Panc1 (cell line): ENCODE measurements around the gene PLIN1. TPM values are rescaled to one million over a fixed set of nuclear protein-coding genes. Genes with fewer than 3 reads are reported as not detected.
A peak's percentile ranks its signal among the peaks of the same experiment; 100 is the strongest.

ENCODE experiments used
- ATAC-seq: fragments of 200-7000 bp; cut with Tn5 transposase; 2 replicates; pipeline ENCODE4 v1.9.1; 2020; ENCODE audit warnings: mild to moderate bottlenecking, moderate library complexity
- BruUV-seq: library from RNA; stranded (reverse); fragments of 400-500 nt; replicated peaks from 2 replicates; lab custom pipeline; 2021; lab: Mats Ljungman, UMichigan
- CTCF ChIA-PET: fragments of 300-600 bp; sonication (Branson Sonifier 250); formaldehyde crosslinking; loops from one replicate; lab custom pipeline; 2022; ENCODE audit warnings: antibody characterized with exemption; lab: Charles Lee
- POLR2A ChIA-PET: fragments of 300-600 bp; sonication (Branson Sonifier 250); formaldehyde crosslinking; loops from one replicate; lab custom pipeline; 2022; ENCODE audit warnings: antibody characterized with exemption; lab: Charles Lee
- DNase-seq: peaks from one replicate; pipeline ENCODE4 v3.0.0-alpha.2; 2010; ENCODE audit warnings: low read depth, low spot score
- H3K27ac ChIP-seq: 2 replicates; pipeline ENCODE4 v1.5.1; 2011; ENCODE audit warnings: mild to moderate bottlenecking, low read length, inconsistent platforms
- H3K27me3 ChIP-seq: fragments of 200-500 bp; sonication (Bioruptor generic); 2 replicates; pipeline ENCODE4 v1.6.0; 2014; ENCODE audit warnings: low read length, inconsistent platforms; ENCODE audit not compliant: control insufficient read depth, insufficient read depth
- H3K36me3 ChIP-seq: fragments of 200-500 bp; sonication (Bioruptor generic); 2 replicates; pipeline ENCODE4 v1.5.1; 2014; ENCODE audit warnings: inconsistent platforms, mild to moderate bottlenecking, low read length, moderate library complexity; ENCODE audit not compliant: control insufficient read depth, insufficient read depth
- H3K4me1 ChIP-seq: 2 replicates; pipeline ENCODE4 v1.5.1; 2011; ENCODE audit warnings: inconsistent platforms, mild to moderate bottlenecking, low read length, moderate library complexity; ENCODE audit not compliant: control insufficient read depth, insufficient read depth
- H3K4me3 ChIP-seq, 2 experiments: 2 replicates each; pipeline ENCODE4 v1.5.1; 2011 to 2012; ENCODE audit warnings: low read depth in 2 of 2, low read length in 2 of 2, mild to moderate bottlenecking in 2 of 2, inconsistent platforms in 1 of 2, moderate library complexity in 1 of 2
- H3K9me3 ChIP-seq: fragments of 200-500 bp; sonication (Bioruptor generic); 2 replicates; pipeline ENCODE4 v1.5.1; 2014; ENCODE audit warnings: low read depth, mild to moderate bottlenecking, inconsistent platforms, low read length, moderate library complexity; ENCODE audit not compliant: control insufficient read depth, insufficient read depth
- POLR2AphosphoS5 ChIP-seq: IDR thresholded peaks from 2 replicates; pipeline ENCODE4 v1.6.1; 2012; ENCODE audit warnings: mild to moderate bottlenecking, low read depth, low read length, moderate library complexity
- SIN3A ChIP-seq: IDR thresholded peaks from 2 replicates; pipeline ENCODE4 v1.6.1; 2012; ENCODE audit warnings: low read depth, mild to moderate bottlenecking, low read length, moderate library complexity, borderline replicate concordance; ENCODE audit not compliant: insufficient read depth
- TCF7L2 ChIP-seq: IDR thresholded peaks from 2 replicates; pipeline ENCODE4 v1.6.1; 2011; ENCODE audit warnings: mild to moderate bottlenecking, low read depth, low read length, inconsistent platforms
- in situ Hi-C: cut with HindIII; loops from 2 replicates; pipeline ENCODE4 v1.10.0; 2016; ENCODE audit warnings: low sequenced_read_pairs, low pct_unique_long_range_greater_than_20kb
- intact Hi-C: fragments of 100-400 bp; cut with micrococcal nuclease; formaldehyde crosslinking; loops from one replicate; pipeline ENCODE4 v1.10.0; 2022; ENCODE audit not compliant: unreplicated experiment
- total RNA-seq: library from RNA; stranded (reverse); gene quantifications from one replicate; pipeline ENCODE4 v1.2.1, GENCODE V29; 2021; ENCODE audit not compliant: unreplicated experiment
- TF ChIP-seq, protein P1 (sequence below), 2 experiments: IDR thresholded peaks; 2 replicates each; pipeline ENCODE4 v1.6.1; 2011 to 2012; ENCODE audit warnings: low read depth in 2 of 2, control low read depth in 1 of 2, low read length in 1 of 2, mild to moderate bottlenecking in 1 of 2, moderate library complexity in 1 of 2; ENCODE audit not compliant: insufficient read depth in 1 of 2
- TF ChIP-seq, protein P2 (sequence below): fragments of 450-650 bp; IDR thresholded peaks from 2 replicates; pipeline ENCODE4 v1.5.1; 2017; ENCODE audit warnings: mild to moderate bottlenecking

PLIN1 gene
- total RNA-seq, 1 experiment from 2014 or later, result 0.44 TPM

- no peak for DNase-seq
- ATAC-seq, result no peak
- intact Hi-C loops, result no loop called here
- TF ChIP-seq, protein P1, sequence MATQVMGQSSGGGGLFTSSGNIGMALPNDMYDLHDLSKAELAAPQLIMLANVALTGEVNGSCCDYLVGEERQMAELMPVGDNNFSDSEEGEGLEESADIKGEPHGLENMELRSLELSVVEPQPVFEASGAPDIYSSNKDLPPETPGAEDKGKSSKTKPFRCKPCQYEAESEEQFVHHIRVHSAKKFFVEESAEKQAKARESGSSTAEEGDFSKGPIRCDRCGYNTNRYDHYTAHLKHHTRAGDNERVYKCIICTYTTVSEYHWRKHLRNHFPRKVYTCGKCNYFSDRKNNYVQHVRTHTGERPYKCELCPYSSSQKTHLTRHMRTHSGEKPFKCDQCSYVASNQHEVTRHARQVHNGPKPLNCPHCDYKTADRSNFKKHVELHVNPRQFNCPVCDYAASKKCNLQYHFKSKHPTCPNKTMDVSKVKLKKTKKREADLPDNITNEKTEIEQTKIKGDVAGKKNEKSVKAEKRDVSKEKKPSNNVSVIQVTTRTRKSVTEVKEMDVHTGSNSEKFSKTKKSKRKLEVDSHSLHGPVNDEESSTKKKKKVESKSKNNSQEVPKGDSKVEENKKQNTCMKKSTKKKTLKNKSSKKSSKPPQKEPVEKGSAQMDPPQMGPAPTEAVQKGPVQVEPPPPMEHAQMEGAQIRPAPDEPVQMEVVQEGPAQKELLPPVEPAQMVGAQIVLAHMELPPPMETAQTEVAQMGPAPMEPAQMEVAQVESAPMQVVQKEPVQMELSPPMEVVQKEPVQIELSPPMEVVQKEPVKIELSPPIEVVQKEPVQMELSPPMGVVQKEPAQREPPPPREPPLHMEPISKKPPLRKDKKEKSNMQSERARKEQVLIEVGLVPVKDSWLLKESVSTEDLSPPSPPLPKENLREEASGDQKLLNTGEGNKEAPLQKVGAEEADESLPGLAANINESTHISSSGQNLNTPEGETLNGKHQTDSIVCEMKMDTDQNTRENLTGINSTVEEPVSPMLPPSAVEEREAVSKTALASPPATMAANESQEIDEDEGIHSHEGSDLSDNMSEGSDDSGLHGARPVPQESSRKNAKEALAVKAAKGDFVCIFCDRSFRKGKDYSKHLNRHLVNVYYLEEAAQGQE (IDR thresholded peaks at IDR 0.05; ENCODE audit: insufficient read depth in 1 of 2, low read depth in 2 of 2, low read length in 1 of 2), result no peak
- TF ChIP-seq TCF7L2 (no peak), POLR2AphosphoS5 (no peak), SIN3A (no peak)
- TF ChIP-seq, protein P2, sequence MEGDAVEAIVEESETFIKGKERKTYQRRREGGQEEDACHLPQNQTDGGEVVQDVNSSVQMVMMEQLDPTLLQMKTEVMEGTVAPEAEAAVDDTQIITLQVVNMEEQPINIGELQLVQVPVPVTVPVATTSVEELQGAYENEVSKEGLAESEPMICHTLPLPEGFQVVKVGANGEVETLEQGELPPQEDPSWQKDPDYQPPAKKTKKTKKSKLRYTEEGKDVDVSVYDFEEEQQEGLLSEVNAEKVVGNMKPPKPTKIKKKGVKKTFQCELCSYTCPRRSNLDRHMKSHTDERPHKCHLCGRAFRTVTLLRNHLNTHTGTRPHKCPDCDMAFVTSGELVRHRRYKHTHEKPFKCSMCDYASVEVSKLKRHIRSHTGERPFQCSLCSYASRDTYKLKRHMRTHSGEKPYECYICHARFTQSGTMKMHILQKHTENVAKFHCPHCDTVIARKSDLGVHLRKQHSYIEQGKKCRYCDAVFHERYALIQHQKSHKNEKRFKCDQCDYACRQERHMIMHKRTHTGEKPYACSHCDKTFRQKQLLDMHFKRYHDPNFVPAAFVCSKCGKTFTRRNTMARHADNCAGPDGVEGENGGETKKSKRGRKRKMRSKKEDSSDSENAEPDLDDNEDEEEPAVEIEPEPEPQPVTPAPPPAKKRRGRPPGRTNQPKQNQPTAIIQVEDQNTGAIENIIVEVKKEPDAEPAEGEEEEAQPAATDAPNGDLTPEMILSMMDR, result no peak
- Histone ChIP-seq H3K27me3 (no peaks in the 10 kb centered on the region), H3K4me1 (no peaks in the 10 kb centered on the region), H3K9me3 (no peaks in the 10 kb centered on the region), H3K4me3 (no peak overlapping the region), H3K36me3 (no peaks in the 10 kb centered on the region), H3K27ac (no peak overlapping the region)
- no TSS peak for BruUV-seq
- POLR2A ChIA-PET, result no interaction called here
- in situ Hi-C loops, result no loop called here
- CTCF ChIA-PET, result no interaction called here
These were observed 30.0 kb downstream of the PLIN1 start for GRCh38 chr15:89649013-89649625.

DNA sequence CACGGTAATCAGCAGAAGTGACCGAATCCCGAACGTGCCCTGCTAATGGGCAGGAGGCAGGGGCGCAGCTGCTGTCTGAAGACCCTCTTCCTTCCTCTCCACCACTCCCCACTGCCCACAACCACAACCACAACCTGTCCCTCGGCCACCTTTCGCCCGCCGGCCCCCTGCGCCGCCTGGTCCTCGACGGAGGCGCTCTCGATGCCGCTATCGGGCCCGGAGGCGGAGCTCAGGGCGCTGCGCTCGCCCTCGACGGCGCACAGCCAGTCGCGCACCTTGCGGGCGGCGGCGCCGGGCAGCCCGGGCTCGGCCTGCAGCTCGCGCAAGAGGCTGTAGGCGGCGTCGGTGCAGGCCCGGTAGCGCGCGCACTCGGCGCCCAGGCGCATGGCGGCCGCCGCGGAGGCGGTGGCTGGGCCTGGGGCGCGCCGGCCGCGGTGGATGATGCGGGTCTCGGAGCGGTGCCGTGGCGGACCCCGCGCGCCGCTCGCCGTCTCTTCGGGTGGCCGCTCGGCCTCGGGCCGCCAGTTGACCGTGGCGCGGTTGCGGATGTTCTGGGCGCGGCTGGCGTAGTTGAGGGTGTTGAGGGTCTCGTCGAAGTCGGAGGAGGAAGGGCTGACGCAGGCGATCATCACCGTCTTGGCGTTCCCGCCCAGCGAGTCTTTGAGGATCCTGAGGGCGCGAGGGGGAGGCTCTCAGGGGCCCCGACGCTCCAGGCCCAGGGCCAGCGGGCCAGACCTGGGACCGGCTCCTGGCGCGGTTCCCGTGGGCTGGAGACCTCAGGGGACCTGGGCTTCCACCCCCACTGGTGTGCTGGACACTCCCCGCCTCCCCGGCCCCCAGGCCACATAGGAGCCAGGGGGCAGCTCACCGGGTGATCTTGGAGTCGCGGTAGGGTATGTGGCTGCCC is 30.8 kb downstream of the PLIN1 start:
- intact Hi-C loops, result no loop called here
- in situ Hi-C loops, result no loop called here
- no peaks in the 10 kb centered on the region for H3K4me1 ChIP-seq
- H3K9me3 ChIP-seq, result no peaks in the 10 kb centered on the region
- H3K27ac ChIP-seq, result no peak overlapping the region
- BruUV-seq, result TSS peak; percentile 38
- DNase-seq, result no peak
- ATAC-seq, result no peak
- TF ChIP-seq, protein P1 (IDR thresholded peaks at IDR 0.05; ENCODE audit: insufficient read depth in 1 of 2, low read depth in 2 of 2, low read length in 1 of 2), result no peak
- TF ChIP-seq, protein P2, result no peak
- TF ChIP-seq TCF7L2, result no peak
- ChIA-PET POLR2A (no interaction called here), CTCF (no interaction called here)
- H3K27me3 ChIP-seq, result no peaks in the 10 kb centered on the region
- no peak overlapping the region for H3K4me3 ChIP-seq
- H3K36me3 ChIP-seq, result no peaks in the 10 kb centered on the region
